RPMI7951 (cell line): ENCODE data around the gene OR11H6. TPM values are rescaled to one million over a fixed set of nuclear protein-coding genes. Genes with fewer than 3 reads are reported as not detected.

Source experiments
- DNase-seq: peaks from one replicate; pipeline ENCODE4 v3.0.0-alpha.2; 2012; ENCODE audit warnings: low read depth
- total RNA-seq: library from RNA; depleted of rRNA; stranded (reverse); fragments of >200 nt; shearing (Covaris generic); gene quantifications from 2 replicates; pipeline ENCODE4 v1.2.3, GENCODE V29; 2014; rRNA removed

OR11H6 gene
- total RNA-seq, 1 experiment from 2014 or later, result not detected

DNA sequence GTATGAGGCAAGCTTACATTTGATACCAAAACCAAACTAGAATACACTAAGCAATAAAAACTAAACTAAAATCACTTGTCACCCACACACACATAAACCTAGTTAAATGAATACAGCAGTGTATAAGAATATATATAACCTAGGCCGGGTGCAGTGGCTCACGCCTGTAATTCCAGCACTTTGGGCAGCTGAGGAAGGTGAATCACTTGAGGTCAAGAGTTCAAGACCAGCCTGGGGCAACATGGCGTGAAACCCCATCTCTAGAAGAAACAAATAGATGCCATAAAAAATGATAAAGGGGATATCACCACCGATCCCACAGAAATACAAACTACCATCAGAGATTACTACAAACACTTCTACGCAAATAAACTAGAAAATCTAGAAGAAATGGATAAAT, 40.9 kb downstream of the OR11H6 start:
- DNase-seq, result peak; percentile 67

DNA sequence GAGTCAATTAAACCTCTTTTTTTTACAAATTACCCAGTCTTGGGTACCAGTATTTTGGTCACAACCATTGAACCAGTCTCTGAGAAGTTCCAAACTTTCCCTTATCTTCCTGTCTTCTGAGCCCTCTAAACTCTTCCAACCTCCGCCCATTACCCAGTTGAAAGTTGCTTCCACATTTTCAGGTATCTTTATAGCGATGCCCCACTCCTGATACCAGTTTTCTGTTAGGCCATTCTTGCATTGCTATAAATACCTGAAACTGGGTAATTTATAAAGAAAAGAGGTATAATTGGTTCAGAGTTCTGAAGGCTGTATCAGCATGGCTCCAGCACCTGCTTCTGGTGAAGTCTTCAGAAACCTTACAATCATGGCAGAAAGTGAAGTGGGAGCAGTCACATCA, 50.6 kb downstream of the OR11H6 start:
- no peak for DNase-seq

Other genes with a start within 250 kb of the OR11H6 start
- not detected in 2 replicates for gene OR4K15, start 248.1 kb upstream of the OR11H6 start, total RNA-seq
- gene OR4Q2, start 221.5 kb upstream of the OR11H6 start, total RNA-seq, result not detected in 2 replicates
- gene OR4K14, start 204.4 kb upstream of the OR11H6 start, total RNA-seq, result not detected in 2 replicates
- gene OR4K13, start 187.7 kb upstream of the OR11H6 start, total RNA-seq, result not detected in 2 replicates
- not detected in 2 replicates for gene OR4L1, start 163.7 kb upstream of the OR11H6 start, total RNA-seq
- not detected in 2 replicates for gene OR4K17, start 113.0 kb upstream of the OR11H6 start, total RNA-seq
- gene OR4N5, start 84.9 kb upstream of the OR11H6 start, total RNA-seq, result not detected in 2 replicates
- not detected in 2 replicates for gene OR11G2, start 32.8 kb upstream of the OR11H6 start, total RNA-seq
- not detected in 2 replicates for gene OR11H7, start 5.3 kb downstream of the OR11H6 start, total RNA-seq
- not detected in 2 replicates for gene OR11H4, start 15.6 kb downstream of the OR11H6 start, total RNA-seq
- 9.7 and 12.3 TPM in 2 replicates for gene TTC5, start 82.2 kb downstream of the OR11H6 start, total RNA-seq
- 51.2 and 52.4 TPM in 2 replicates for gene CCNB1IP1, start 109.6 kb downstream of the OR11H6 start, total RNA-seq
- 23.4 and 31.0 TPM in 2 replicates for gene PARP2, start 119.9 kb downstream of the OR11H6 start, total RNA-seq
- gene TEP1, start 189.8 kb downstream of the OR11H6 start, total RNA-seq, result 8.2 and 8.9 TPM in 2 replicates
- not detected in 2 replicates for gene KLHL33, start 212.5 kb downstream of the OR11H6 start, total RNA-seq
- gene OSGEP, start 231.1 kb downstream of the OR11H6 start, total RNA-seq, result 19.9 and 26.9 TPM in 2 replicates
- gene APEX1, start 231.5 kb downstream of the OR11H6 start, total RNA-seq, result 41.7 and 49.5 TPM in 2 replicates
- gene PIP4P1, start 237.7 kb downstream of the OR11H6 start, total RNA-seq, result 16.5 and 22.9 TPM in 2 replicates
- 42.3 and 45.0 TPM in 2 replicates for gene PNP, start 245.7 kb downstream of the OR11H6 start, total RNA-seq